ENCODE data around the gene OR8B8. TPM values are rescaled to one million over a fixed set of nuclear protein-coding genes. Genes with fewer than 3 reads are reported as not detected.
"Not testable (repeated sequence)": the region's sequence is repeated elsewhere in the genome, so short reads cannot be mapped to it uniquely, and the experiment has no call there.

Gene OR8B8
- polyA plus RNA-seq, 1 of the 3 experiments (the other 2 are of a cell fraction): not detected

GRCh38 chr11:124459379-124459778, 13.9 kb upstream of the OR8B8 start:
- H3K36me3 ChIP-seq (replicated peaks in 1 of 2; ENCODE audit: control insufficient read depth in 1 of 2, insufficient read depth in 2 of 2, low read length in 1 of 2); H3K27ac ChIP-seq (ENCODE audit: low read depth in 2 of 2, low read length in 1 of 2); POLR2A ChIA-PET; H3K79me2 ChIP-seq (ENCODE audit: insufficient read depth); H3K9me3 ChIP-seq; DNase-seq; H3K27me3 ChIP-seq (ENCODE audit: insufficient read depth); H3K9ac ChIP-seq; CTCF ChIA-PET; H3K4me1 ChIP-seq (ENCODE audit: control insufficient read depth in 1 of 2, insufficient read depth in 2 of 2, low read depth in 1 of 2, low read length in 1 of 2); H3K4me2 ChIP-seq; H4K20me1 ChIP-seq (ENCODE audit: insufficient read depth); H3K4me3 ChIP-seq (ENCODE audit: low read depth in 2 of 2, low read length in 1 of 2); H3F3A ChIP-seq (replicated peaks; ENCODE audit: insufficient read depth); H2AFZ ChIP-seq (ENCODE audit: low read depth); H3K9me2 ChIP-seq: not testable (repeated sequence)
- 29% methylated on average over 7 of the region's 7 CpGs for WGBS (ENCODE audit: low lambda C conversion rate)

DNA sequence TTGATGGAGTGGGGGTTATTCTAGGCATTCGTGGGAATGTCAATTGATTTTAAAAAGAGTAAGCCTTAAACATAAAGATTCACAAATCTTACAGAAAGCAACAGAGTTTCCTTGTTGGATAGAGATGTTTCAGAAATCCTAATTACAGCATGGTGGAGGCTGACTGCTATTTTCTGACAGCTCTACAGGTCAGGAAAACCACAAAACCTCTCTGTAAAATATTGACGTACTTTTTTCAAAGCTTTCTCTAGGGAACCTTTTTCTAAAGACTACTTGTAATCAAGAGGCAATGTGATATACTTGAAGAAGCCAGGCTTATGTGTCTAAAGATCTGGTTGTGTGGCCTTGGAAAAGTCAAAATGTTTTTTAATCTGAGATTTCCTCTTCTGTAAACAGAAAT, 9.1 kb upstream of the OR8B8 start:
- H3K4me2 ChIP-seq: no peak overlapping the region
- WGBS (ENCODE audit: low lambda C conversion rate): 0% methylated on average over 2 of the region's 2 CpGs
- H3F3A ChIP-seq (replicated peaks; ENCODE audit: insufficient read depth): no peaks in the 10 kb centered on the region
- H3K9me2 ChIP-seq: no peaks in the 10 kb centered on the region
- ChIA-PET POLR2A (no interaction called here), CTCF (no interaction called here)
- no peak overlapping the region for H3K9ac ChIP-seq
- H3K4me1 ChIP-seq (ENCODE audit: control insufficient read depth in 1 of 2, insufficient read depth in 2 of 2, low read depth in 1 of 2, low read length in 1 of 2): no peaks in the 10 kb centered on the region
- no peaks in the 10 kb centered on the region for H4K20me1 ChIP-seq (ENCODE audit: insufficient read depth)
- H3K36me3 ChIP-seq (replicated peaks in 1 of 2; ENCODE audit: control insufficient read depth in 1 of 2, insufficient read depth in 2 of 2, low read length in 1 of 2): no peaks in the 10 kb centered on the region
- no peaks in the 10 kb centered on the region for H3K79me2 ChIP-seq (ENCODE audit: insufficient read depth)
- H3K27me3 ChIP-seq (ENCODE audit: insufficient read depth): no peaks in the 10 kb centered on the region
- TF ChIP-seq RXRA (IDR thresholded peaks at IDR 0.05; ENCODE audit: borderline replicate concordance, low read depth): no peak
- TF ChIP-seq MEF2A (IDR thresholded peaks at IDR 0.05; ENCODE audit: borderline replicate concordance, low read depth): no peak
- TF ChIP-seq RAD21 (IDR thresholded peaks at IDR 0.05; ENCODE audit: low read length): no peak
- no peak for TF ChIP-seq CHD2 (IDR thresholded peaks at IDR 0.05; ENCODE audit: low read length, partially characterized antibody)
- TF ChIP-seq EP300 (IDR thresholded peaks at IDR 0.05; ENCODE audit: borderline replicate concordance in 1 of 2, low read depth in 1 of 2, low read length in 1 of 2): no peak
- TF ChIP-seq SMC3 (IDR thresholded peaks at IDR 0.05; ENCODE audit: low read depth, low read length): no peak
- no peak for TF ChIP-seq RCOR1 (IDR thresholded peaks at IDR 0.05; ENCODE audit: low read length)
- TF ChIP-seq, protein P1, sequence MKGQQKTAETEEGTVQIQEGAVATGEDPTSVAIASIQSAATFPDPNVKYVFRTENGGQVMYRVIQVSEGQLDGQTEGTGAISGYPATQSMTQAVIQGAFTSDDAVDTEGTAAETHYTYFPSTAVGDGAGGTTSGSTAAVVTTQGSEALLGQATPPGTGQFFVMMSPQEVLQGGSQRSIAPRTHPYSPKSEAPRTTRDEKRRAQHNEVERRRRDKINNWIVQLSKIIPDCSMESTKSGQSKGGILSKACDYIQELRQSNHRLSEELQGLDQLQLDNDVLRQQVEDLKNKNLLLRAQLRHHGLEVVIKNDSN (IDR thresholded peaks at IDR 0.05; ENCODE audit: borderline replicate concordance, low read depth): no peak
- TF ChIP-seq FOXJ3 (CRISPR knock-in tag; IDR thresholded peaks at IDR 0.05): no peak
- no peak for TF ChIP-seq YY1 (IDR thresholded peaks at IDR 0.05; ENCODE audit: low read depth)
- TF ChIP-seq TEAD4 (IDR thresholded peaks at IDR 0.05; ENCODE audit: borderline replicate concordance, insufficient read depth): no peak
- TF ChIP-seq REST (IDR thresholded peaks at IDR 0.05; ENCODE audit: low read depth, low read length): no peak
- no peak for TF ChIP-seq FOSL2 (IDR thresholded peaks at IDR 0.05; ENCODE audit: borderline replicate concordance, low read depth)
- no peak for TF ChIP-seq SIN3A (IDR thresholded peaks at IDR 0.05; ENCODE audit: borderline replicate concordance, low read depth, low read length)
- TF ChIP-seq EZH2phosphoT487 (IDR thresholded peaks at IDR 0.05; ENCODE audit: borderline replicate concordance, low read depth): no peak
- no peak for TF ChIP-seq MXI1 (IDR thresholded peaks at IDR 0.05; ENCODE audit: low read depth, low read length)
- no peak for TF ChIP-seq CTCF (IDR thresholded peaks at IDR 0.05)
- no peak for TF ChIP-seq NFIC (IDR thresholded peaks at IDR 0.05; ENCODE audit: borderline replicate concordance)
- no peak overlapping the region for H3K27ac ChIP-seq (ENCODE audit: low read depth in 2 of 2, low read length in 1 of 2)
- no peak overlapping the region for H3K4me3 ChIP-seq (ENCODE audit: low read depth in 2 of 2, low read length in 1 of 2)
- no peak for DNase-seq
- H3K9me3 ChIP-seq: no peaks in the 10 kb centered on the region
- no peak overlapping the region for H2AFZ ChIP-seq (ENCODE audit: low read depth)

Measured in SK-N-SH (cell line).